GM19193 (cell line): Measurements from ENCODE around the gene BTRC.

Experiments used
- POLR2A ChIP-seq: IDR thresholded peaks from 4 replicates; pipeline ENCODE4 v1.6.1; 2011; ENCODE audit not compliant: insufficient read depth, insufficient read length; ENCODE audit errors: extremely low read depth

The BTRC gene

DNA sequence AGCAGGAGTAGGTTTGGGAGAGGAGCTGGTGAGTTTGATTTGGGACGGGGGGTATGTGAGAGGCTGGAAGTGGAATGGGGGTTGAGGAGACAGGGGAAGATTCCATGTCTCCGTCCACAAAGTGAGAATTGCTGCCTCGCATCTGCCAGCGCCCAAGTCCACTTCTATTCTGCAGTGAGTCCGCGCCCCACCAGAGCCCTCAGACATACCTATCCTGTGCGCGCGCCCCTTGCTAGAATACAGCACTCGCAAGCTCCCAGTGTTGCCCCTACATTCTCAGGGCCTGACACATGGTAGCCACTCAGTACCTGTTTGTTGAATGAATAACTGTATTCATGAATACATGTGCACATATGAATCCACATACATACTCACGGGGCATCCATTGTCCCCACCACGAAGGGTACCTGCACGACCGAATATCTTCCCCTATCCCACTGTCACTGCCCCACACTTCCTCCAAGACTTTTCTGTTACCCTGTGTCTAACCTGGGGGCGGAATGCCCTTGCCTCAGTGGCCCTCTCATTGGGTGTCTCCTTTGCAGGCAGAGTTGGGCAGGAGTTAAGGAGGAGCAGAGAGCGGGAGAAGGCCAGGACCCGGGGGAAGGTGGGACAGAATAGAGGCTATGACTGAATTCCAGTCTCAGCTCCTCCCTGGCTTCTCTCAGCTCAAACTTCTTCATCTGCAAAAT is 214.2 kb downstream of the BTRC start:
- no peak for TF ChIP-seq POLR2A

DNA sequence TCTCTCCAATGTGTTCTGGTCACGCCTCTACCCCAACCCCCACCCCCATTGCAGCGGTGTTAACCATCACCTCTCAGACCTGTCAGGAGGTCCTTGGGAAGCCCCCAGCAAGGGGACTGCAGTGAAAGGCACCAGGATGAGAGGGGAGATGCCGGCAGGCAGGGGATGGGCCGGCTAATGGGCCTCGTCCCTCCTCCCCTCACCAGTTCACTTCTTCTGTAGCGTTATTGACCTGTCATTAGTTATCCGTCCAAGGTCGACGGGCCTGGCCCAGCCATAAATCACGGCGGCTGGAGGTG is 215.3 kb downstream of the BTRC start:
- TF ChIP-seq POLR2A = no peak

DNA sequence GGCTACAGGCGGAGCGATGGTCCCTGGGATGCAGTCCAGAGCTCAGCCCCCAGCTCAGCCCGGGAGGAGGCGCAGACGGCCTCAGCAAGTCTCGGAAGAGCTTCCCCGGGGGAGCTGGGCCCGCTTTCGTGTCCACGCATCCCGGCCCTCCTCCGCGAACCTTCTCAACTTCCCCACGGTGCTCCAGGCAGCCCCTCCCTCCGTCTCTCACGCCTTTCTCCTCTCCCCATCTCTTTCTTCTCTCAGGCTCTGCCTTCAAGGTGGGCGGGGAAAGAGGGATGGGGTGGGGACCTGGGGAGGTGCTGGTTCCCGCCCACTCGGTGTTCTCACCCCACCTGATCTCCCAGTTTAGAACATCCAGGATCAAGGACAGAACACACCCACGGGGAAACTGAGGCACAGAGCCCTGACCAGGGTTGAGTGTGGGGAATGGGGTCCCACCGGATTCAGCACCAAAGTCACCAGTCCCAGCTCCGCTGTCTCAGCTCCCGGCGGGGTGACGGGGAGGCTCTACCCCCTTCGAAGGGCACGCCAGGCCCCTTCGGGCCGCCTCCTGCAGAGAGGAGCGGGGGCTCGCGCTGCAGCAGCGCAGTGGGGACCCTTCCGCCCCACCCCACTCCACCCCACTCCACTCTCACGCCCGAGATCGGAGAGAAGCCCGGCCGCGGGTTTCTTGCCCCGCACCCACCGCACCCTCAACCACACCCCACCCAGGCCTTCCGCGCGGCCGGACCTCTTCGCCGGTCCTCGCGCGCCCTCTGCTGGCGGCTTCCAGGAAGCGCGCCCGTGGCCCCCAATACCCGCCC is 215.9 kb downstream of the BTRC start:
- no peak for TF ChIP-seq POLR2A

DNA sequence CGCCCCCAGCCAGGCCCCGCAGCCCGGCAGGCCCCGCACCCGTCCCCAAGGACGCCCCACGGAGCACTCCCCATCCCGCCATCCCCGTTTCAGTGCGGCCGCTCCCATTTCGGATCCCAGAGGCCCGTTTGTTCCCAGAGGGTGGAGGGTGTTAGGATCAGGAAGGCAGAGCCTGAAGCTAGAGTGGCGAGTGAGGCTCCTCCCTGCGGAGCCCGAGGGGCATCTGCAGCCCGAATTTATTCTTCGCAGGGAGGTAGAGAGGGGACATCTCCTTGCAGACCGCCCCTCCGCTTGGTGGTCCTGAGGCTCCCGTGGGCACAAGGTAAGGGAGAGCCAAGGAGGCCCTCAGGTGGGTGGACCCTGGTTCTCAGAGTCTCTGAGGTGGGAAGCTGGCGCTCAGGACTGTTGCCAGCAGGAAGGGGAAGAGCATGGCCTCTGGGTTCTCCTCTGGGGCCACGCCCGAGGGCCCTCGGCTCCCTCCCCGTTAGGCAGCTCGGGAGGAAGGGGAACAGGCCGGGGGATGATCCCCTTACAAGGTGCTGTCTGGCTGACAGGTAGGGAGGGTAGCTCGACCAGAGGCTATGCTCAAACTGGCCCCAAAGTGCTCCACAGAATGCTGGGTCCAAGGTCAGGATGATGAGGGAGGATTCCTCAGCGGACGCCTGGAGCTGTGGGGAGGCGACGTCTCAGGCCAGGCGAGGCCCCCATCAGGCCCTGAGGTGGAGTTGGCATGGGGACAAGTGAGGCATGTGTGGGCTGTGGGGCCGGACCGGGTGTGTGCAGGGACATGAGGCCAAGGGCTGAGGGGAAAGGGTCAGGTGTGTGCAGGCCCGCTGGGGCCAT is 216.7 kb downstream of the BTRC start:
- no peak for TF ChIP-seq POLR2A

DNA sequence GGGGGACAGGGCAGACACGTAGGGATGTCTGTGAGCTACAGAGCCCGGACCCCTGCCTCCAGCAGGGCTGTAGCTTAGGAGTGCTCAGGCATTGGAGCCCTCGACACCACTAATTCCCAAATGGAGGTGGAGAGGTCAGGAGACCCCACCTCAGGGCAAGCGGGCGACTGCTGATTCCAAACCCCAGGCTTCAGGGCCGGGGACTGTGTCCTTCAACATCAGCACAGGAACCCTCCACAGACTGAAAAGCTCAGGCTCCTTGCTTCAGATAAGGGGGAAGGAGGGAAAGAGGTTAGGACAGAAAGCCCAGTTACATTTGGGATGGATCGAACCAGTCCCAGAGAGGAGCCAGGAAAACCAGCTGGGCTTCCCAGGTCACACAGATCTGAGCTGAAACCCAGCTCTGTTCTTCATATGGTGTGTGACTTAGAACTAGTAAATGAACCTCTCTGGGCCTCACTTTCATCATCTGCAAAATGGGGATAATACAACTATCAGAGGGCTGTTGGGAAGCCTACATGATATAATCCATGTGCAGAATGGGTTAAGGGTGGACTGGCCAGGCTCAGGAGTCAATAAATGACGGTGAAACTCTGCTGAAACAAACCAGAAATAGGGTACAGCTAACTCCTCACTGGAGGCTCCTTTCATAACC is 217.4 kb downstream of the BTRC start:
- no peak for TF ChIP-seq POLR2A

DNA sequence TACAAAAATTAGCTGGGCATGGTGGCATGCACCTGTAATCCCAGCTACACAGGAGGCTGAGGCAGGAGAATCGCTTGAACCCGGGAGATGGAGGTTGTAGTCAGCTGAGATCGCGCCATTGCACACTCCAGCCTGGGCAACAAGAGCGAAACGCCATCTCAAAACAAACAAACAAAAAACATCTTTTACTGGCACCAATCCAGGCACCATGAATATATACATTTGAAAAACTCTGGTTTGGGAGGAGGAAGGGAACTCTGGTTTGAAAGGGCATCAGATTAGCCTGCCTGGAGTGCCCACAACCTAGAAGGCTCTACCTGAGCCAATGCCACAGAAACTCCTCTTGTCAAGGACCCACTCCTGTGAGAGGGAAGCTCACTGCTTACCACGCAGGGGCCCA is 218.2 kb downstream of the BTRC start:
- no peak for TF ChIP-seq POLR2A

DNA sequence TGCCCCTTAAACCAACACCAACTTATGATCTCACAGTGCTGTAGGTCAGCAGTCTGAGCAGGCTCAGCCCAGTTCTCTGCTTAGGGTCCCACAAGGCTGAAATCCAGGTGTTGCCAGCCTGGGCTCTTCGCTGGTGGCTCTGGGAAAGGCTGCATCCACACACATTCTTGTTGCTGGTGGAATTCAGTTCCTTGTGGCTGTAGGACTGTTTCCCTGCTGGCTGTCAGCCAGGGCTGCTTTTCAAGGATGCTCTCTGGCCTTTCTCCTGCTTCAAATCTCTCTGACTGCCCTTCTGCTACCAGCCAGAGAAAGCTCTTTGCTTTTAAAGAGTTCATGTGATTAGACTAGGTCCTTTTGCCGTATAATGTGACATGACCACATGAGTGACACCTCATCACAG is 218.8 kb downstream of the BTRC start:
- TF ChIP-seq POLR2A = no peak

DNA sequence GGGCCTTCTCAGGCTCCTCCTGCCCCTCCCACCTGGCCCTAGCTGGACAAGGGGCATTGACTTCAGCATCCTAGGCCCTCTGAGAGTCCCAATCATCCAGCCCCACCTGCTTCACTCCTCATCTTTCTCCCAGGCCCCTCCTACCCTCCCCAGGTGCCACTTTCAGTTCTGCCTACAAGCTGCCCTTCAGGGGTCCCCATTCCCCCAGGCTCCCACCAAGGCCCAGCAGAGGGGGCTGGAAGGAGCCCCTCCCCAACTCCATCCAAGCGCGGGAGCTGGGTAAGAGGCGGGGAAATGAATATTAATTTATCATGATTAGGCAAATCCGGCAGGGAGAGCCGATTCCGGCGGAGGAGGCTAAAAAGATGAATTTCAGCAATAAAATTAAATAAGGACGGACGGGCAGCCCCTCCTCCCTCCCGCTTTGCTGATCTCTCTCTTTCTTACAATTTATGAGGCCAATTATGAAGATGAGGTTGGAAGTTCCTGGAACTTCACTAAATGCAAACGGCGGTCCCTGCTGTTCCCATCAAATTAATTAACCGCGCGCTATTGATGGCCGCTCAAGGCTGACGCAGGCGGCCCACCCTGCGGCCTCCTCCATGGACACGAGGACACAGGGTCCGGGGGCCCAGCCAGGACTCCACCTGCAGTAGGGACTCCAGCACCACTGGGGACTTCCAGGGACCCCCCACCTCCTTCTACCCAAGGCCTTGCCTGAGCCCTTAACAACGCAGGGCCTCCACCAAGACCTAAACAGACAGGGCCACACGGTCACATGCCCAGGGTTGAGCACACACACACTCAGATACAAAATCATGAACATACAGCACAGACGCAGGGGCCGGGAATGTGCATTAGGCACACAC is 220.2 kb downstream of the BTRC start:
- no peak for TF ChIP-seq POLR2A

DNA sequence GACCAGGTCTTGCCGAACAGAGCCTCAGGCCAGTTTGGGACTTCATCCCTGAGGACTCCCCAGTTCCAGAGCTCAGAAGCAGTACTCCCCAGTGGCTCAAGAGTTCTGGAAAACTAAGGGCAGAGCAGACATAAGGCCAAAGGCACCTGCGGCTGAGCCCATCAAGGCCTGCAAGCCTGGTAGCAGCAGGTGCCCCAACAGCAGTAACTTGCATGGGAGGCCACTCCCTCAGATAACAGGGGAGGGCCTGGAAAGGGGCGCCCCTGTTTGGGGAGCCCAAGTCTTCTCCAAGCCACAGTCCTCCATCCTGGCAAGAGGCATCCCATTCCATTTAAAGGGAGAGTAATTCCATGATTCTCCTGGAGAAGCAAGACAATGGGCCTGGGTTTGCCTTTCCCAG is 221.1 kb downstream of the BTRC start:
- TF ChIP-seq POLR2A = no peak

DNA sequence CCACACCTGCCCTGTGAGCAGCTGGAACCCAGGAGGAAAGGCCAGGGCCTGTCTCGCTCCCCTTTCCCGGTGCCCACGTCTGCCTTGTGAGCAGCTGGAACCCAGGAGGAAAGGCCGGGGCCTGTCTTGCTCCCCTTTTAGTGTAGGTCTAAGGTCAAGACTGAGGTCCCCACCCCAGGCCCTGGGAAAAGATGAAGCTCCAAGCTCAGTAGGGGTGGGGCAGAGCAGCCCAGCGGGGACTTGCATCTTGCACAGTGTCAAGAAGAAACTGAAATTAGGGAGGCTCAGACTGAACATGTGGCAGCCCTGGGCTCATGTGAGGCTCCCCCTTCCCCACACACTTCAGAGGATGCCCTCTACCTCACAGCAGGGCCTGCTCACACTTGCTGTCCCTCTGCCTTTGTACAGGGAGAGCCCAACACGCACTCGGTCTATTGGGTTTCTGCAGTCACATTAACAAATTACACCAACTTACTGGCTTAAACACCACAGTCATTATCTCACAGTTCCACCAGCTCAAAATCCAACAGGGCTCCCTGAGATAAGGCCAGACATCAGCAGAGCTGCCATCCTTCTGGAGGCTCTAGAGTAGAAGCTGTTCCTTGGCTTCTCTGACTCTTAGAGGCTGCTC is 221.7 kb downstream of the BTRC start:
- no peak for TF ChIP-seq POLR2A

DNA sequence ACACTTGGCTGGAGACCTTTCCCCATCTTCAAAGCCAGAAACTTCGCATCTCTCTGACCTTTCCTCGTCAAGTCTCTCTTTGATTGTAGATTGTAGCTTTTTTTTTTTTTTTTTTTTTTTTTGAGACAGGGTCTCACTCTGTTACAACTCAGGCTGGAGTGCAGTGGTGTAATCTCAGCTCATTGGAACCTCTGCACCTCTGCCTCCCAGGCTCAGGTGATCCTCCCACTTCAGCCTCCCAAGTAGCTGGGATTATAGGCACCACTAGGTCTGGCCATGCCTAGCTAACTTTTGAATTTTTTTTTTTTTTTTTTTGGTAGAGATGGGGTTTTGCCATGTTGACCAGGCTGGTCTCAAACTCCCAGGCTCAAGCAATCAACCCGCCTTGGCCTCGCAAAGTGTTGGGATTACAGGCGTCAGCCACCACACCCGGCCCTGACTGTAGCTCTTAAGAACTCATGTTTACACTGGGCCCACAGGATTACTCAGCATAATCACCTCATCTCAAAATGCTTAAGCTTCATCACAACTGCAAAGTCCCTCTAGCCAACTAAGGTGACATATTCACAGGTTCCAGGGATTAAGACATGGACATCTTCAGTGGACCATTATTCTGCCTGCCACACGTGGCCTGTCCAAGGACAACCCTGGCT is 222.4 kb downstream of the BTRC start:
- TF ChIP-seq POLR2A = no peak

DNA sequence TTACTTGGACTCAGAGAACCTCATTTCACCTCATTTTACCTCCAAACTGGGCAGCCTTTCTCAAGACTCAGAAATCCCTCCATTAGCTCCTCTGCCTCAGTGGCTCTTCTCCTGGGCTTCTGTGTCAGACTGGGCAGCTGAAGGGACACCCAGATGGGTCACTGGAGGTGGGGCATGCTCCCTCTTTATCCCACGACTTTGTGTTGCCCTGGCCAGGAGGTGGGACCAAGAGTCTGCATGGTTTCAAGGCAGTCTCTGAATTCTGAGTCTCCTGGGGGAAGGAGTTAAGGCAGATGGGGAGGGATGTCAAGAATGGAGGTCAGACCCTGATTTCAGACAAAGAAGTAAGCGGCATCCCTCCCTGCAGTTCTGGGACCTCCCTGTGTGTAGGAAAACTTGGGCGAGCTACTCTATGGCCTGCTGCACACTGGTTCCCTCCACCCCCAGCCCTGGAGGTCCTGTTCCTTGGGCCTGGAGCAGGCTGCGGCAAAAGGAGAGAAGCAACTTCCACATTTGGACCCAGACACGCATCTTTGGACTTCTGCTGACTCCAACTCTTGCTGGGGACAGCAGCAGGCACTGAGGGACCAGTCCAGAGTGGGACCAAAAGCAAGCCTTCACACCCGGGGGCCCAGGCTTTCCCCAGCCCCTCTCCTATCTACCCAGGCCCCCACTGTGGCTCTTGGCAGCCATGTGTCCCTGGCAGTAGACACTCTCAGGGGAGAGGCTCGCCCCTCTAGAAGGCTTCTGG is 223.3 kb downstream of the BTRC start:
- TF ChIP-seq POLR2A = no peak

DNA sequence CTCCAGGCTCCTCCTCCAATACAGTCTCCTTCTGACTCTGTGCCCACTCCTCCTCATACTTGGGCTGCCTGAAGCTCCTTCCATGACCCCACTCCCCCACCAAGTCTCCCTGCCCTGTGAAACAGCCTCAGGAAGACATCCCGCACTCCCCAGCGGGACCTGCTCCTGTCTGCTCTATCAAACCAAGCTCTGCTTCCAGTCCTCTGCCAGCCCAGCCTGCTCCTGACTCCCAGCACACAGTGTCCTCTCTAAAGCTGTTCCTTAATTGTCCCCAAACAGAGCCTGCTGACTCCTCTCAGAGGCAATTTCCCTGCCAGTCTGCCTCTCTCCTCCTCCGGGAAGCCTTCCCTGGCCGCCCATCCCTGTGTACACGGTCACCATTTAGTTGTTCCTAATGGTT is 224.2 kb downstream of the BTRC start:
- no peak for TF ChIP-seq POLR2A
